IMR-90 (cell line): ENCODE measurements around the gene PLEKHJ1.

Experiments
- CEBPB ChIP-seq: IDR thresholded peaks from 2 replicates; pipeline ENCODE4 v1.6.1; 2012; ENCODE audit warnings: low read depth, low read length, improper control_type of control experiment
- CTCF ChIP-seq: conservative IDR thresholded peaks from 2 replicates; pipeline ENCODE4 v1.5.1; 2012; ENCODE audit warnings: mild to moderate bottlenecking, low read depth, low read length, improper control_type of control experiment
- MAFK ChIP-seq: IDR thresholded peaks from 2 replicates; pipeline ENCODE4 v1.6.1; 2012; ENCODE audit warnings: low read depth, low read length, improper control_type of control experiment
- MXI1 ChIP-seq: IDR thresholded peaks from 2 replicates; pipeline ENCODE4 v1.6.1; 2012; ENCODE audit warnings: low read depth, mild to moderate bottlenecking, low read length, moderate library complexity, borderline replicate concordance
- POLR2A ChIP-seq: IDR thresholded peaks from 2 replicates; pipeline ENCODE4 v1.6.1; 2012; ENCODE audit warnings: mild to moderate bottlenecking, low read depth, low read length
- RAD21 ChIP-seq: IDR thresholded peaks from 2 replicates; pipeline ENCODE4 v1.6.1; 2012; ENCODE audit warnings: low read length, improper control_type of control experiment
- SMC3 ChIP-seq: fragments of 150-350 bp; IDR thresholded peaks from 2 replicates; pipeline ENCODE4 v1.6.1; 2016; ENCODE audit warnings: low read depth, mild to moderate bottlenecking, antibody characterized with exemption, low read length, moderate library complexity
- USF2 ChIP-seq: fragments of 150-350 bp; IDR thresholded peaks from 2 replicates; pipeline ENCODE4 v1.6.1; 2017; ENCODE audit warnings: mild to moderate bottlenecking, antibody characterized with exemption, low read length, low read depth

DNA sequence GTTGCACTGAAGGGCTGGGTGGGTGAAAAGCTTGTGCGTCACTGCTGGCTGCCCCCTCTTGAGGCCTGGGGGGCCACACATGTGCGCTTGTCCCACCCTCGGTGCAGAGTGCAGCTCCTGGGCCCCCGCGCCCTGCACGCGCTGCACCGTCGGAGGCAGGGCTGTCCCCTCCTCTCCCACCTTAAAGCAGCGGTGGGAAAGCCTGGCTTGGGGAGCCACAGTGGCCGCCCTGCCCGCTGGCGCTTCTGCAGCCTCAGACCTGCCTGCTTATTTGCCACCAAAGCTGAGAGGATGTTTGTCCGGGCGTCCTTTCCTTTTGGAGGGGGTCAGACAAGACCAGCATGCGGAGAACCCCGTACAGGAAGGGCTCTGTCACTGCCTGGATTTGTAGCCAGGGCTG, 26.7 kb downstream of the PLEKHJ1 start:
- no peak for TF ChIP-seq CTCF
- TF ChIP-seq USF2: no peak
- no peak for TF ChIP-seq MXI1
- TF ChIP-seq CEBPB: no peak
- TF ChIP-seq SMC3: no peak
- no peak for TF ChIP-seq POLR2A
- no peak for TF ChIP-seq RAD21
- TF ChIP-seq MAFK: no peak
